Measurements from ENCODE around the gene DIS3L2.

- TF ChIP-seq EZH2phosphoT487 (IDR thresholded peaks at IDR 0.05; ENCODE audit: unreplicated experiment) (no peak), CTCF (conservative IDR thresholded peaks at IDR 0.05; ENCODE audit: low read depth in 2 of 2) (no peak), EZH2 (IDR thresholded peaks at IDR 0.05; ENCODE audit: low read depth, unreplicated experiment) (no peak), POLR2AphosphoS5 (IDR thresholded peaks at IDR 0.05; ENCODE audit: low read depth) (no peak), CREB1 (CRISPR knock-in tag; IDR thresholded peaks at IDR 0.05; ENCODE audit: low read depth) (no peak), JUNB (IDR thresholded peaks at IDR 0.05; ENCODE audit: unreplicated experiment) (no peak), NANOG (IDR thresholded peaks at IDR 0.05; ENCODE audit: borderline replicate concordance) (no peak)
- TF ChIP-seq, protein P1, sequence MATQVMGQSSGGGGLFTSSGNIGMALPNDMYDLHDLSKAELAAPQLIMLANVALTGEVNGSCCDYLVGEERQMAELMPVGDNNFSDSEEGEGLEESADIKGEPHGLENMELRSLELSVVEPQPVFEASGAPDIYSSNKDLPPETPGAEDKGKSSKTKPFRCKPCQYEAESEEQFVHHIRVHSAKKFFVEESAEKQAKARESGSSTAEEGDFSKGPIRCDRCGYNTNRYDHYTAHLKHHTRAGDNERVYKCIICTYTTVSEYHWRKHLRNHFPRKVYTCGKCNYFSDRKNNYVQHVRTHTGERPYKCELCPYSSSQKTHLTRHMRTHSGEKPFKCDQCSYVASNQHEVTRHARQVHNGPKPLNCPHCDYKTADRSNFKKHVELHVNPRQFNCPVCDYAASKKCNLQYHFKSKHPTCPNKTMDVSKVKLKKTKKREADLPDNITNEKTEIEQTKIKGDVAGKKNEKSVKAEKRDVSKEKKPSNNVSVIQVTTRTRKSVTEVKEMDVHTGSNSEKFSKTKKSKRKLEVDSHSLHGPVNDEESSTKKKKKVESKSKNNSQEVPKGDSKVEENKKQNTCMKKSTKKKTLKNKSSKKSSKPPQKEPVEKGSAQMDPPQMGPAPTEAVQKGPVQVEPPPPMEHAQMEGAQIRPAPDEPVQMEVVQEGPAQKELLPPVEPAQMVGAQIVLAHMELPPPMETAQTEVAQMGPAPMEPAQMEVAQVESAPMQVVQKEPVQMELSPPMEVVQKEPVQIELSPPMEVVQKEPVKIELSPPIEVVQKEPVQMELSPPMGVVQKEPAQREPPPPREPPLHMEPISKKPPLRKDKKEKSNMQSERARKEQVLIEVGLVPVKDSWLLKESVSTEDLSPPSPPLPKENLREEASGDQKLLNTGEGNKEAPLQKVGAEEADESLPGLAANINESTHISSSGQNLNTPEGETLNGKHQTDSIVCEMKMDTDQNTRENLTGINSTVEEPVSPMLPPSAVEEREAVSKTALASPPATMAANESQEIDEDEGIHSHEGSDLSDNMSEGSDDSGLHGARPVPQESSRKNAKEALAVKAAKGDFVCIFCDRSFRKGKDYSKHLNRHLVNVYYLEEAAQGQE (IDR thresholded peaks at IDR 0.05; ENCODE audit: unreplicated experiment) = no peak
Observed at GRCh38 chr2:232349546-232349945, 388.0 kb downstream of the DIS3L2 start.
